Measurements from ENCODE around the gene STARD8.

DNA sequence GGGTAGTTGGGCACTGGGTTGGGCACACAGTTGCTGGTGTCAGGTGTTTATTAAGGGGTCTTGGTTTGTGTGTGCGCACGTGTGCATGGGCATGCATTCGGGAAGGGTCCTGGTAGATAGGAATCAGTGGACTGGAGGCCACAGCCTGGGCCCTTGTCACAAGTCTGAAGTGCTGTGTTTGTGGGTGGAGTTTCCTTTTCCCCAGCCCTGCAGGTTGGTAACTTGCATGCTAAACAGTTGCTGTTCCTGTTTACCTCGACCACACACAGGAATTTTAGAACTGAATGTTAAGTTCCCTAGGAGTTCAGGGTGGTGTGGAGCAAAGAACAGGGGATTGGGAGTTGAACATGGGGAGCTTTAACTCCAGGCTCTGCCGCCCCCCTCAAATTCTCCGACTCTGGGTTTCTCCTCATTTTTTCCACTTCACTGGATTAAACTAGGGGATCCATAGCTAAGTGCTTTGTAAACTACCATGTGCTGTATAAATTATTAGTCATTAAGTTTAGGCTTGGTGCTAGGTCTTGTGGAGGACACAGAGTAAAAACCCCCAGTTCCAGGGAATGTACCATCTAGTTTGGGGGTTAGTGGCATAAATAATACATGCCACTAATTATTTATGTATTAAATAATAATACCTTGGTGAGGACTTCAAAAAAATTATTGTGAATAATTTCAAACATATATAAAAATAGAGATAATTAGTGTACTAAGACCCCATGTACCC, 49.0 kb downstream of the STARD8 start:
- TF ChIP-seq, protein P1, sequence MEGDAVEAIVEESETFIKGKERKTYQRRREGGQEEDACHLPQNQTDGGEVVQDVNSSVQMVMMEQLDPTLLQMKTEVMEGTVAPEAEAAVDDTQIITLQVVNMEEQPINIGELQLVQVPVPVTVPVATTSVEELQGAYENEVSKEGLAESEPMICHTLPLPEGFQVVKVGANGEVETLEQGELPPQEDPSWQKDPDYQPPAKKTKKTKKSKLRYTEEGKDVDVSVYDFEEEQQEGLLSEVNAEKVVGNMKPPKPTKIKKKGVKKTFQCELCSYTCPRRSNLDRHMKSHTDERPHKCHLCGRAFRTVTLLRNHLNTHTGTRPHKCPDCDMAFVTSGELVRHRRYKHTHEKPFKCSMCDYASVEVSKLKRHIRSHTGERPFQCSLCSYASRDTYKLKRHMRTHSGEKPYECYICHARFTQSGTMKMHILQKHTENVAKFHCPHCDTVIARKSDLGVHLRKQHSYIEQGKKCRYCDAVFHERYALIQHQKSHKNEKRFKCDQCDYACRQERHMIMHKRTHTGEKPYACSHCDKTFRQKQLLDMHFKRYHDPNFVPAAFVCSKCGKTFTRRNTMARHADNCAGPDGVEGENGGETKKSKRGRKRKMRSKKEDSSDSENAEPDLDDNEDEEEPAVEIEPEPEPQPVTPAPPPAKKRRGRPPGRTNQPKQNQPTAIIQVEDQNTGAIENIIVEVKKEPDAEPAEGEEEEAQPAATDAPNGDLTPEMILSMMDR (IDR thresholded peaks at IDR 0.05) = no peak
- TF ChIP-seq PHF8 (IDR thresholded peaks at IDR 0.05; ENCODE audit: borderline replicate concordance, low read depth) (no peak), EHMT2 (IDR thresholded peaks at IDR 0.05; ENCODE audit: low read depth) (no peak), HDAC2 (IDR thresholded peaks at IDR 0.05) (no peak), ZFP36 (IDR thresholded peaks at IDR 0.05; ENCODE audit: borderline replicate concordance, partially characterized antibody) (no peak), SREBF2 (IDR thresholded peaks at IDR 0.05) (no peak), ZSCAN20 (CRISPR knock-in tag; IDR thresholded peaks at IDR 0.05) (no peak), CHD2 (IDR thresholded peaks at IDR 0.05; ENCODE audit: low read length, partially characterized antibody) (no peak), SMC3 (IDR thresholded peaks at IDR 0.05) (no peak), KDM1A (IDR thresholded peaks at IDR 0.05; ENCODE audit: low read depth) (no peak)

Measured in A549 (cell line).